Endothelial cell of umbilical vein (primary cell): ENCODE results near the gene VPS51.
"Not testable (repeated sequence)": the region's sequence is repeated elsewhere in the genome, so short reads cannot be mapped to it uniquely, and the experiment has no call there.

ENCODE experiments used
- CTCF ChIP-seq, 2 donors: IDR thresholded peaks; 1 replicate in 1 of 2; 2 replicates in 1 of 2; pipeline ENCODE4 v1.5.1; 2011; ENCODE audit warnings: low read length in 2 of 2, mild to moderate bottlenecking in 2 of 2, moderate library complexity in 2 of 2, control low read depth in 1 of 2, inconsistent platforms in 1 of 2, low read depth in 1 of 2; ENCODE audit not compliant: insufficient read depth in 1 of 2; ENCODE audit errors: extremely low read depth in 1 of 2
- EZH2 ChIP-seq: IDR thresholded peaks from 2 replicates; pipeline ENCODE4 v1.6.1; 2012; ENCODE audit warnings: borderline replicate concordance, low read depth, mild to moderate bottlenecking, moderate library complexity, low read length, inconsistent platforms; ENCODE audit not compliant: severe bottlenecking
- JUN ChIP-seq: IDR thresholded peaks from 2 replicates; pipeline ENCODE4 v1.6.1; 2011; ENCODE audit warnings: borderline replicate concordance, low read depth; ENCODE audit not compliant: insufficient read length, insufficient read depth
- MAX ChIP-seq: IDR thresholded peaks from 2 replicates; pipeline ENCODE4 v1.6.1; 2011; ENCODE audit not compliant: insufficient read depth, insufficient read length
- MYC ChIP-seq: IDR thresholded peaks from one replicate; pipeline ENCODE4 v1.6.1; 2011; ENCODE audit warnings: mild to moderate bottlenecking, low read depth, low read length
- POLR2A ChIP-seq: IDR thresholded peaks from 2 replicates; pipeline ENCODE4 v1.6.1; 2012; ENCODE audit warnings: low read depth, mild to moderate bottlenecking, control low read depth, low read length
- POLR2AphosphoS5 ChIP-seq: IDR thresholded peaks from 2 replicates; pipeline ENCODE4 v1.6.1; 2012; ENCODE audit warnings: low read depth, mild to moderate bottlenecking, control low read depth, low read length, moderate library complexity; ENCODE audit not compliant: insufficient read depth

GRCh38 chr11:65118891-65119669 is 23.1 kb downstream of the VPS51 start:
- TF ChIP-seq POLR2AphosphoS5; CTCF (IDR thresholded peaks at IDR 0.05; ENCODE audit: extremely low read depth in 1 of 2, insufficient read depth in 1 of 2, low read depth in 1 of 2, low read length in 2 of 2); EZH2; POLR2A; MAX; MYC; JUN: not testable (repeated sequence)
